HepG2 (cell line): ENCODE data around the gene FAM228B. TPM values are rescaled to one million over a fixed set of nuclear protein-coding genes. Genes with fewer than 3 reads are reported as not detected.

Experiments used
- FOXC1 ChIP-seq: sonication (generic); formaldehyde crosslinking; IDR thresholded peaks from 2 replicates; pipeline ENCODE4 v1.8.0; 2022; ENCODE audit warnings: mild to moderate bottlenecking, missing genetic modification reagents, borderline replicate concordance
- JDP2 ChIP-seq: sonication (generic); formaldehyde crosslinking; IDR thresholded peaks from 2 replicates; pipeline ENCODE4 v1.8.1; 2022; ENCODE audit warnings: missing genetic modification reagents, borderline replicate concordance
- MED1 ChIP-seq: sonication (generic); formaldehyde crosslinking; IDR thresholded peaks from 2 replicates; pipeline ENCODE4 v1.4.0; 2020; ENCODE audit warnings: missing genetic modification reagents
- NRL ChIP-seq: sonication (generic); formaldehyde crosslinking; IDR thresholded peaks from 2 replicates; pipeline ENCODE4 v1.5.0; 2020; ENCODE audit warnings: missing genetic modification reagents, mild to moderate bottlenecking, moderate library complexity, borderline replicate concordance
- PAXIP1 ChIP-seq: sonication (generic); formaldehyde crosslinking; conservative IDR thresholded peaks from 2 replicates; pipeline ENCODE4 v1.4.0; 2020; ENCODE audit warnings: mild to moderate bottlenecking, missing genetic modification reagents, moderate library complexity
- SKIL ChIP-seq: sonication (generic); formaldehyde crosslinking; IDR thresholded peaks from 2 replicates; pipeline ENCODE4 v1.8.0; 2022; ENCODE audit warnings: missing genetic modification reagents, mild to moderate bottlenecking, moderate library complexity, borderline replicate concordance
- TFDP2 ChIP-seq: sonication (generic); formaldehyde crosslinking; IDR thresholded peaks from 2 replicates; pipeline ENCODE4 v1.4.0; 2020; ENCODE audit warnings: missing genetic modification reagents
- TGIF2 ChIP-seq: IDR thresholded peaks from 2 replicates; pipeline ENCODE4 v1.6.1; 2016; ENCODE audit warnings: control low read depth, missing compliant biosample characterization
- TP53 ChIP-seq: sonication (generic); formaldehyde crosslinking; conservative IDR thresholded peaks from 2 replicates; pipeline ENCODE4 v1.4.0; 2020; ENCODE audit warnings: missing genetic modification reagents
- ZNF256 ChIP-seq: sonication (generic); formaldehyde crosslinking; conservative IDR thresholded peaks from 2 replicates; pipeline ENCODE4 v1.4.0; 2020; ENCODE audit warnings: missing genetic modification reagents
- ZNF317 ChIP-seq: sonication (generic); formaldehyde crosslinking; IDR thresholded peaks from 2 replicates; pipeline ENCODE4 v1.5.0; 2020; ENCODE audit warnings: mild to moderate bottlenecking, missing genetic modification reagents
- ZNF615 ChIP-seq: sonication (generic); formaldehyde crosslinking; IDR thresholded peaks from 2 replicates; pipeline ENCODE4 v1.5.0; 2020; ENCODE audit warnings: mild to moderate bottlenecking, missing genetic modification reagents, borderline replicate concordance
- ZNF780A ChIP-seq: sonication (generic); formaldehyde crosslinking; IDR thresholded peaks from 2 replicates; pipeline ENCODE4 v1.8.0; 2022; ENCODE audit warnings: mild to moderate bottlenecking, missing genetic modification reagents, moderate library complexity
- ZSCAN29 ChIP-seq: sonication (generic); formaldehyde crosslinking; conservative IDR thresholded peaks from 2 replicates; pipeline ENCODE4 v1.4.0; 2020; ENCODE audit warnings: mild to moderate bottlenecking, missing genetic modification reagents
- polyA plus RNA-seq, 8 experiments: library from polyadenylated mRNA; depleted of rRNA in 3 of 8; stranded (reverse) in 7 of 8; unstranded in 1 of 8; fragments of >200 nt; fragmentation: Illumina TruSeq in 4 of 8; extraction: Trizol in 4 of 8; gene quantifications; 2 replicates each; pipeline versions ENCODE4 v1.2.1 to v1.2.3, GENCODE V29; 2011 to 2016; ENCODE audit warnings: low read depth in 4 of 8, missing spikeins in 1 of 8, mixed read lengths in 1 of 8; ENCODE audit not compliant: insufficient read depth in 1 of 8
- total RNA-seq, 5 experiments: library from RNA; depleted of rRNA; stranded (reverse); fragments of >200 nt; fragmentation: Illumina TruSeq; extraction: Trizol; gene quantifications; 2 replicates each; pipeline ENCODE4 v1.2.3, GENCODE V29; 2016; ENCODE audit warnings: low read depth in 1 of 5
- TF ChIP-seq, protein P1 (sequence below): sonication (generic); formaldehyde crosslinking; IDR thresholded peaks from 2 replicates; pipeline ENCODE4 v1.5.0; 2020; ENCODE audit warnings: mild to moderate bottlenecking, missing genetic modification reagents, borderline replicate concordance

FAM228B gene
- total and polyA plus RNA-seq, 2 of the 13 experiments (the other 11 are each of a cell fraction or from before 2014, with no cell fraction given): 0.79 to 1.1 TPM

DNA sequence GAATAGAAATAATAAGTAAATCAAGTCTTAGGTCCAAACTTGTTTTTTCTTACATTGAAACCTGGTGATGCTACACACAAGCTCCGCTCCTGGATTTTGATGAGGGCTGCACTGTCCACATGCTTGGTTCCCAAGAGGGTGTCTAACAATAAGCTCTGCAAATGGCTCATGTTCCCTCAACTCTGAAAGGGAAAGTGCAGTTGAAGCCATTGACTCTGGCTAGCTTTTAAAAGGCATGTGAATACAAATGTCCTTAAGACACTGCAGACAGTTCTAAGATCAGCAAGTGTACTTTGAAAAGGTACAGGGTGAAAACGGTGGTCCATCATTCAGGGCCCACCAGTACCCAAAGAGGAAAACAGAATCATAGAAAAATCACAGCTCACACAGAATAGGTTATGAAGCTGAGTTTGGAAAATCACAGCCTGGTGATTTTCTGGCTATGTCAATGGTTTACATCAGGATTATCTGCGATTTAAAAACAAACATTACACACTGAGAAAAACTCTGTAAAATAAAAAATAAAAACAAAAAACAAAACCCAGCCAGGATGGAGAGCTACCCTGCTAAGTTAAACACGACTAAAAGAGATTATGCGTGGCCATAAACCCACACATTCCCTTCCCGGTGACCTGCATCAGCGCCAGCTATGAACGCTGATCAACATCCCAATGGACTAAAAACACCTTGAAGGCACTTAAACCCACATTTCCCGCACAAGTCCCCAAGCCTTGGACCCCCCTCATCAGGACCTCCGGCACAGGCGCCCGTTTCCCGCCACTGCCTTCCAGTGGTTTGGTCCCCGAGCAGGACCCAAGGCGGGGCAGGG is 689 bp upstream of the FAM228B start (continued):
- 0 out of 2 replicates have a peak, but pooled peaks have one; percentile 19 for TF ChIP-seq ZNF615
- 0 out of 2 replicates have a peak, but pooled peaks have one; percentile 16 for TF ChIP-seq ZNF780A (CRISPR knock-in tag)
- TF ChIP-seq JDP2 (CRISPR knock-in tag): peak; percentile 25; the same call in 1 of the 2 replicates
- peak; percentile 8; the same call in 1 of the 2 replicates for TF ChIP-seq FOXC1
- TF ChIP-seq NRL (CRISPR knock-in tag): peak; percentile 75
- TF ChIP-seq ZNF317 (CRISPR knock-in tag): 0 out of 2 replicates have a peak, but pooled peaks have one; percentile 44
- TF ChIP-seq TP53: 0 out of 2 replicates have a peak, but pooled peaks have one; percentile 43
- peak; percentile 34; the same call in 1 of the 2 replicates for TF ChIP-seq TFDP2 (CRISPR knock-in tag)
- peak; percentile 5; the same call in 1 of the 2 replicates for TF ChIP-seq MED1 (CRISPR knock-in tag)
- TF ChIP-seq TGIF2 (CRISPR knock-in tag): peak; percentile 37; the same call in 1 of the 2 replicates
- TF ChIP-seq ZSCAN29 (CRISPR knock-in tag): no peak
- TF ChIP-seq, protein P1, sequence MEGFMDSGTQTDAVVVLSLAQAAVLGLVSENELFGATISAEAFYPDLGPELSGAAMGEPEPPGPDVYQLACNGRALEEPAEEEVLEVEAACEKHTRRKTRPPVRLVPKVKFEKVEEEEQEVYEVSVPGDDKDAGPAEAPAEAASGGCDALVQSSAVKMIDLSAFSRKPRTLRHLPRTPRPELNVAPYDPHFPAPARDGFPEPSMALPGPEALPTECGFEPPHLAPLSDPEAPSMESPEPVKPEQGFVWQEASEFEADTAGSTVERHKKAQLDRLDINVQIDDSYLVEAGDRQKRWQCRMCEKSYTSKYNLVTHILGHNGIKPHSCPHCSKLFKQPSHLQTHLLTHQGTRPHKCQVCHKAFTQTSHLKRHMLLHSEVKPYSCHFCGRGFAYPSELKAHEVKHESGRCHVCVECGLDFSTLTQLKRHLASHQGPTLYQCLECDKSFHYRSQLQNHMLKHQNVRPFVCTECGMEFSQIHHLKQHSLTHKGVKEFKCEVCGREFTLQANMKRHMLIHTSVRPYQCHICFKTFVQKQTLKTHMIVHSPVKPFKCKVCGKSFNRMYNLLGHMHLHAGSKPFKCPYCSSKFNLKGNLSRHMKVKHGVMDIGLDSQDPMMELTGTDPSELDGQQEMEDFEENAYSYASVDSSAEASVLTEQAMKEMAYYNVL: no peak
- 0 out of 2 replicates have a peak, but pooled peaks have one; percentile 28 for TF ChIP-seq ZNF256 (CRISPR knock-in tag)
- no peak for TF ChIP-seq PAXIP1 (CRISPR knock-in tag)
- 0 out of 2 replicates have a peak, but pooled peaks have one; percentile 17 for TF ChIP-seq SKIL (CRISPR knock-in tag)
